ENCODE measurements around the gene TMPRSS9. TPM values are rescaled to one million over a fixed set of nuclear protein-coding genes. Genes with fewer than 3 reads are reported as not detected.

TMPRSS9 gene
- total and polyA plus RNA-seq, 2 of the 13 experiments (the other 11 are each of a cell fraction or from before 2014, with no cell fraction given) = 2.5 to 5.2 TPM

GRCh38 chr19:2433854-2434253 lies 73.8 kb downstream of the TMPRSS9 start (continued):
- TF ChIP-seq FOXC1 (CRISPR knock-in tag; IDR thresholded peaks at IDR 0.05; ENCODE audit: borderline replicate concordance) (no peak), SNAI1 (CRISPR knock-in tag; IDR thresholded peaks at IDR 0.05; ENCODE audit: borderline replicate concordance) (no peak), BCL6 (CRISPR knock-in tag; IDR thresholded peaks at IDR 0.05) (no peak), SMYD3 (CRISPR knock-in tag; IDR thresholded peaks at IDR 0.05) (no peak), ZNF274 (CRISPR knock-in tag; IDR thresholded peaks at IDR 0.05) (no peak)

GRCh38 chr19:2434267-2434666 lies 74.2 kb downstream of the TMPRSS9 start:
- no peak for ATAC-seq
- no peak for TF ChIP-seq XRCC5 (optimal IDR thresholded peaks at IDR 0.05; ENCODE audit: low read length)
- no peak for TF ChIP-seq GATA4 (IDR thresholded peaks at IDR 0.05; ENCODE audit: borderline replicate concordance, low read depth)
- no peak for TF ChIP-seq POGZ (CRISPR knock-in tag; IDR thresholded peaks at IDR 0.05)
- TF ChIP-seq ATF5 (CRISPR knock-in tag; IDR thresholded peaks at IDR 0.05; ENCODE audit: low read depth) = no peak
- TF ChIP-seq SMAD3 (CRISPR knock-in tag; IDR thresholded peaks at IDR 0.05) = no peak
- no peak for TF ChIP-seq FOSL1 (CRISPR knock-in tag; IDR thresholded peaks at IDR 0.05; ENCODE audit: borderline replicate concordance)
- TF ChIP-seq CHD2 (IDR thresholded peaks at IDR 0.05; ENCODE audit: low read depth, low read length) = no peak
- no peak for TF ChIP-seq KDM3A (CRISPR knock-in tag; IDR thresholded peaks at IDR 0.05; ENCODE audit: low read depth)

More at GRCh38 chr19:2434267-2434666, 74.2 kb downstream of the TMPRSS9 start:
- no peaks in the 10 kb centered on the region for H3K27me3 ChIP-seq (ENCODE audit: control insufficient read depth in 1 of 2, insufficient read depth in 2 of 2, low read length in 2 of 2)
- no peak for FAIRE-seq
- CTCF ChIA-PET (ENCODE audit: low intra/inter-chr PET ratio, low total read pairs) = no interaction called here
- no peaks in the 10 kb centered on the region for H3K4me1 ChIP-seq (ENCODE audit: insufficient read depth, low read length)
- no peak overlapping the region for H3K4me3 ChIP-seq (replicated peaks in 1 of 3; ENCODE audit: insufficient read depth in 1 of 3, low read depth in 2 of 3, low read length in 3 of 3)
- no peak for DNase-seq (ENCODE audit: low spot score)
- in situ Hi-C loops (cut with HindIII; ENCODE audit: extremely low pct_ligation_motif_present, low pct_unique_long_range_greater_than_20kb) (no loop called here), intact Hi-C loops (cut with micrococcal nuclease; ENCODE audit: unreplicated experiment) (no loop called here)
- peaks cover 3% of the 10 kb centered on the region for H3K79me2 ChIP-seq (ENCODE audit: insufficient read depth, low read length)
- POLR2A ChIA-PET = no interaction called here
- no peak overlapping the region for H3K4me2 ChIP-seq (ENCODE audit: low read depth, low read length)
- peaks cover 25 to 63% of the 10 kb centered on the region in 2 experiments; a peak in 4 of 5 replicates for H3K36me3 ChIP-seq (replicated peaks in 1 of 2; ENCODE audit: control insufficient read depth in 1 of 2, insufficient read depth in 2 of 2, low read length in 2 of 2)
- H3K27ac ChIP-seq (ENCODE audit: extremely low read length, insufficient read depth, low read length) = no peak overlapping the region
- H3K9me3 ChIP-seq (ENCODE audit: low read length) = no peaks in the 10 kb centered on the region
- no peak overlapping the region for H3K9ac ChIP-seq (ENCODE audit: insufficient read depth, low read depth, low read length)
- 96% methylated on average over 21 of the region's 22 CpGs for WGBS (ENCODE audit: low lambda C conversion rate)
- no peak overlapping the region for H2AFZ ChIP-seq (ENCODE audit: low read length)
- H4K20me1 ChIP-seq (ENCODE audit: insufficient read depth, low read length) = no peaks in the 10 kb centered on the region
- BruUV-seq (replicated peaks) = TSS peak; percentile 59
